Measurements from ENCODE around the gene CAPN10. TPM values are rescaled to one million over a fixed set of nuclear protein-coding genes. Genes with fewer than 3 reads are reported as not detected.
A peak's percentile ranks its signal among the peaks of the same experiment; 100 is the strongest.

CAPN10 gene
- total RNA-seq, 1 experiment from 2014 or later: 61.3 TPM

- TF ChIP-seq ZNF532 (CRISPR knock-in tag; IDR thresholded peaks at IDR 0.05; ENCODE audit: borderline replicate concordance): no peak
Measured at GRCh38 chr2:240591784-240592183, 5.2 kb downstream of the CAPN10 start (continued).

GRCh38 chr2:240593026-240593702 lies 6.6 kb downstream of the CAPN10 start:
- TF ChIP-seq, protein P1, sequence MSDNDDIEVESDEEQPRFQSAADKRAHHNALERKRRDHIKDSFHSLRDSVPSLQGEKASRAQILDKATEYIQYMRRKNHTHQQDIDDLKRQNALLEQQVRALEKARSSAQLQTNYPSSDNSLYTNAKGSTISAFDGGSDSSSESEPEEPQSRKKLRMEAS (CRISPR knock-in tag; IDR thresholded peaks at IDR 0.05): no peak
- TF ChIP-seq FOXP4 (CRISPR knock-in tag; IDR thresholded peaks at IDR 0.05): no peak
- no peak for TF ChIP-seq NR2C2 (CRISPR knock-in tag; IDR thresholded peaks at IDR 0.05)
- no peak for TF ChIP-seq ERG (CRISPR knock-in tag; IDR thresholded peaks at IDR 0.05)
- TF ChIP-seq CDX4 (CRISPR knock-in tag; IDR thresholded peaks at IDR 0.05; ENCODE audit: borderline replicate concordance): no peak
- TF ChIP-seq TP53 (CRISPR knock-in tag; IDR thresholded peaks at IDR 0.05): no peak
- TF ChIP-seq ZNF121 (CRISPR knock-in tag; IDR thresholded peaks at IDR 0.05): no peak
- no peak for TF ChIP-seq SP1 (CRISPR knock-in tag; conservative IDR thresholded peaks at IDR 0.05)
- no peak for TF ChIP-seq FOXK1 (CRISPR knock-in tag; IDR thresholded peaks at IDR 0.05)
- TF ChIP-seq SOX15 (CRISPR knock-in tag; IDR thresholded peaks at IDR 0.05): no peak
- H3K36me3 Mint-ChIP-seq: 0 out of 2 replicates have a peak, but pooled peaks cover 2% of the 10 kb centered on the region
- H3K27ac Mint-ChIP-seq: no peak overlapping the region
- H3K4me3 Mint-ChIP-seq: no peak overlapping the region
- POLR2A ChIA-PET: no interaction called here
- H3K9me3 Mint-ChIP-seq: no peaks in the 10 kb centered on the region
- peaks cover 9% of the 10 kb centered on the region for H3K4me1 Mint-ChIP-seq
- H3K27me3 Mint-ChIP-seq (ENCODE audit: low read depth): no peaks in the 10 kb centered on the region
- CTCF ChIA-PET: no interaction called here
- ATAC-seq (no peak), DNase-seq (ENCODE audit: low spot score) (peak; percentile 4)

DNA sequence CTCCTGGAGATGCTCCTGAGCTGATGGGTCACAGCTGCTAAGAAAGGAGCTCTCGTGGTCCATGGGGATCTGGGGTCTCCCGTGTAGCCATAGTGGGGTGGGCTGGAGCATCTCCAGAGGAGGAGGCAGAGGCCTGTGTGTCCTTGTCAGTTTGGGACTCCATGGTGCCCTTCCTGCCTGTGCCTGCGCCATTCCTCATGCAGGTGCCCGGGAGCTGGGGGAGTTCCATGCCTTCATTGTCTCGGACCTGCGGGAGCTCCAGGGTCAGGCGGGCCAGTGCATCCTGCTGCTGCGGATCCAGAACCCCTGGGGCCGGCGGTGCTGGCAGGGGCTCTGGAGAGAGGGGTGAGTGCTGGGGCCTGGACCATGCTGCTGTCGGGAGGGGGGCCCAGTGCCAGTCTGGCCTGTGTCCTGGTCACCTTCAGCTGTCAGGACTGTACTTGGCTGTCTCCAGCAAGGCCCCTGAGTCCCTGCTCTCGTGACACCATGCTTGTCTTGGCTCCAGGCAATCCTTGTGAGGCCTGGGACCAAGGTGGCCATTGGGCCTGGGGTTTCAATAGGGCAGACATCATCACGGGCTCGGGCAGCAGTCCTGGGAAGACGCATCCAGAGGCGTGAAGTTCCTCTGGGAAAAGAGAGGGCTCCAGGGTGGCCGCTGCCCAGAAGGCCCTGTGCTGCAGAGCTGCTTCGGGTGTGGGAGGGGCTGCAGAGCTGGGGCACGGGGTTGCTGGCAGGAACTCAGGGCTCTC lies 7.3 kb downstream of the CAPN10 start:
- Mint-ChIP-seq H3K27ac (no peak overlapping the region), H3K36me3 (0 out of 2 replicates have a peak, but pooled peaks cover 2% of the 10 kb centered on the region), H3K27me3 (ENCODE audit: low read depth) (no peaks in the 10 kb centered on the region), H3K4me3 (no peak overlapping the region), H3K4me1 (peaks cover 2% of the 10 kb centered on the region), H3K9me3 (no peaks in the 10 kb centered on the region)
- ChIA-PET POLR2A (no interaction called here), CTCF (interaction anchor here (1.3 kb wide), 1 partner anchor 8 kb away, joined by 3 read pairs; the partner anchor contains the start of gene CAPN10)
- ATAC-seq: no peak
- TF ChIP-seq CTCF (IDR thresholded peaks at IDR 0.05): no peak
- TF ChIP-seq, protein P2, sequence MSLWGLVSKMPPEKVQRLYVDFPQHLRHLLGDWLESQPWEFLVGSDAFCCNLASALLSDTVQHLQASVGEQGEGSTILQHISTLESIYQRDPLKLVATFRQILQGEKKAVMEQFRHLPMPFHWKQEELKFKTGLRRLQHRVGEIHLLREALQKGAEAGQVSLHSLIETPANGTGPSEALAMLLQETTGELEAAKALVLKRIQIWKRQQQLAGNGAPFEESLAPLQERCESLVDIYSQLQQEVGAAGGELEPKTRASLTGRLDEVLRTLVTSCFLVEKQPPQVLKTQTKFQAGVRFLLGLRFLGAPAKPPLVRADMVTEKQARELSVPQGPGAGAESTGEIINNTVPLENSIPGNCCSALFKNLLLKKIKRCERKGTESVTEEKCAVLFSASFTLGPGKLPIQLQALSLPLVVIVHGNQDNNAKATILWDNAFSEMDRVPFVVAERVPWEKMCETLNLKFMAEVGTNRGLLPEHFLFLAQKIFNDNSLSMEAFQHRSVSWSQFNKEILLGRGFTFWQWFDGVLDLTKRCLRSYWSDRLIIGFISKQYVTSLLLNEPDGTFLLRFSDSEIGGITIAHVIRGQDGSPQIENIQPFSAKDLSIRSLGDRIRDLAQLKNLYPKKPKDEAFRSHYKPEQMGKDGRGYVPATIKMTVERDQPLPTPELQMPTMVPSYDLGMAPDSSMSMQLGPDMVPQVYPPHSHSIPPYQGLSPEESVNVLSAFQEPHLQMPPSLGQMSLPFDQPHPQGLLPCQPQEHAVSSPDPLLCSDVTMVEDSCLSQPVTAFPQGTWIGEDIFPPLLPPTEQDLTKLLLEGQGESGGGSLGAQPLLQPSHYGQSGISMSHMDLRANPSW (CRISPR knock-in tag; conservative IDR thresholded peaks at IDR 0.05; ENCODE audit: low read depth): no peak
- DNase-seq (ENCODE audit: low spot score): peak; percentile 5
